Anterior cingulate cortex (tissue), 58 donors: ENCODE results near the gene TIGD1.

Experiments used
- DNase-seq, 58 donors: peaks; one replicate each; lab custom pipeline; 2025; lab: John Stamatoyannopoulos, UW

TIGD1 gene

DNA sequence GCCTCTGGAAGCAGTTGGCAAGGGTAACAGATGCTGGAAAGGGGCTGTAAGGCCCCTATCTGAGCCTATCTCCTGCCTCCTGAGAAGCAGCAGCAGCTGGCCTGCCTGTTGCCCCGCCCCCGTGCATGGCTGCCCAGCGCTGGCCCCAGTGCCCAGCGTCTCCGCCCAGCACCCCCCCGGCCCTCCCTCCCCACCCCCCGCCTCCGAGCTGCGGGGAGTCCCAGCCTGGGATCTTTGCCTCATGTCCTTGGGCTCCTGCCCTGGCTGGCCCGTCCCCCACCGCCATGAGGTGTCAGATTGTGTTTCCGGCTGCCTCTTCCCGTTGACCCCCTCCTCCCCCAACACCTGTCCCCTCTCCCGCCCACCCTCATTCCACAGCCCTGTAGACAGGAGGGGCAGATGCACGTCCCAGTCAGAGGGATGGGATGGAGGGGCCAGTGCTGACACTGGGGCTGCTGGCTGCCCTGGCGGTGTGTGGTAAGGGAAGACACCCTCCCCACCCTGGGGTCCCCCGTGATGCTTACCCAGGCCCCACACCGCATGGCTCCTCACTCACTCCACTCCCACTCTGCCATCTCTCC lies 24.5 kb downstream of the TIGD1 start, which contains the start of gene CHRND:
Gene CHRND (plus strand): TSS at position 370 of the 581 bp plus-strand sequence. CDS start 56 bp downstream, at position 426.
- peak in 31 of 58 donors; percentile 9 to 79 (median 33) for DNase-seq

GRCh38 chr2:232525199-232525598 lies 25.2 kb downstream of the TIGD1 start:
- no peak for DNase-seq

DNA sequence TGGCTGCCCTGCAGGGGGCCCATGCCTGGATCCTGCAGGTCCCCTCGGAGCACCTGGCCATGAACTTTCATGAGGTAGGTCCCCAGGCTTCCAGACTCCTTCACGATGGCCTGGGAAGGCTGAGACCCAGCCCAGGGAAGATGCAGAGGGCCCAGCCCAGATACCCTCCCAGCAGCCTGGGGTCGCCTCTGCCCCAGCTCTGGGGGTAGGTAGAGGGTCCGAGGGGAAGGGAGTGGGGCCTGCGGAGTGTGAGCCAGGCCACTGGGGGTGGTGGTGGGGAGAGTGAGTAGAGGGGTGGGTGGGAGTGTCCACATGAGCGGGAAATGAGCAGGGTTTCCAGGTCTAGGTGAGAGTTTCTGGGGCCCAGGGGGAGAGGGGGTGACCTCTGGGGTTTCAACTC lies 25.6 kb downstream of the TIGD1 start:
- no peak for DNase-seq

DNA sequence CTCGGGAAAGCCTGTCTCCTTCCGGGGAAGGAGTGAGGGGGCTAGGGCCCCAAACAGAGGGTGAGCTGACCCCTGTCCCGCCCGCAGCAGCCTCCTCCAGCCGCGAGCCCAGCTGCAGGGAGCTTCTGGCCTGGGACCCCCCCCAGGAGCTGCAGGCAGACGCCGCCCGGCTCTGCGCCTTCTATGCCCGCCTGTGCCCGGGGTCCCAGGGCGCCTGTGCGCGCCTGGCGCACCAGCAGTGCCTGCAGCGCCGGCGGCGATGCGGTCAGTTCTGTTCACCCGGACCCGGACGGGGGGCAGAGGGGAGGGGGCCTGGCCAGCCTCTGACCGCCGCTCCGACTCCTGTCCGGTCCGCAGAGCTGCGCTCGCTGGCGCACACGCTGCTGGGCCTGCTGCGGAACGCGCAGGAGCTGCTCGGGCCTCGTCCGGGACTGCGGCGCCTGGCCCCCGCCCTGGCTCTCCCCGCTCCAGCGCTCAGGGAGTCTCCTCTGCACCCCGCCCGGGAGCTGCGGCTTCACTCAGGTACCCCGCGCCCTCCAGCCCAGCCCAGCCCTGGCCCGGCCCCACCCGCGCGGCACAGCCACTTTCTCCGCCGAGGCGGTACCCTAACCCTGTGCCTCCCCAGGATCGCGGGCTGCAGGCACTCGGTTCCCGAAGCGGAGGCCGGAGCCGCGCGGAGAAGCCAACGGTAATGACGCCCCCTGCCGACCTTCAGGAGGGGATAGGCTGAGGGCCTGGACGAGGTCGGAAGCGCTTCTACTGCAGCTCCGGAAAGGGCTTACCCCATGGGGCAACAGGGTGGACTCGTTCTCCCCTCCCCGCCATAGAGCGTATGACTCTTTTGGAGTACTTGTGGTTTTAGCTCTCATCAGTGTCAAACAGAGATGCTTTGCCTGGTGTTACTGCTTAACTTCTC lies 26.4 kb downstream of the TIGD1 start:
- DNase-seq: peak in 13 of 58 donors; percentile 8 to 49 (median 26)

- DNase-seq: no peak
Measured at GRCh38 chr2:232523402-232523681, 27.0 kb downstream of the TIGD1 start.

- no peak for DNase-seq
Measured at GRCh38 chr2:232522623-232523401, 27.5 kb downstream of the TIGD1 start.

GRCh38 chr2:232521959-232522622 lies 28.3 kb downstream of the TIGD1 start:
- peak in 28 of 58 donors; percentile 6 to 75 (median 30) for DNase-seq

DNA sequence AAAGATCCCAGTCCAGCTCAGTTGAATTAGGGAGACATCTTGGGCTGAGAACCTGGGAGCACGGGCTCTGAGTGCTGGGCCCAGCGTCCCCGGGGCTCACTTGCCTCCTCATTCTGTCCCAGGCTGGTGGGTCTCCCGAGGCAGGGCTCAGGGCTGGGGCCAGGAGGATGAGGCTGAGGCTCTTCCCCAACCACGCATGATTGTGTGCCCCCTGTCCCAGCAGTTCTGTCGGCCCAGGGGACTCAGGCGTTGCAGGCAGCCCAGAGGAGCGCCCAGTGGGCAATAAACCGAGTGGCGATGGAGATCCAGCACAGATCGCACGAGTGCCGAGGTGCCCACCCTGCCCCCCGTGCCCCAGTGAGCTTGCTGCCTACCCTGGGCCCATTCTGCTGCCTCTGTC lies 29.3 kb downstream of the TIGD1 start:
- no peak for DNase-seq

- DNase-seq: no peak
Measured at GRCh38 chr2:232520489-232520888, 29.9 kb downstream of the TIGD1 start.

GRCh38 chr2:232519581-232520438 lies 30.5 kb downstream of the TIGD1 start, which contains the start of gene PRSS56:
TSS of gene PRSS56 (plus strand) at chr2:232520388. CDS start at chr2:232520599, 211 bp downstream.
- no peak for DNase-seq

DNA sequence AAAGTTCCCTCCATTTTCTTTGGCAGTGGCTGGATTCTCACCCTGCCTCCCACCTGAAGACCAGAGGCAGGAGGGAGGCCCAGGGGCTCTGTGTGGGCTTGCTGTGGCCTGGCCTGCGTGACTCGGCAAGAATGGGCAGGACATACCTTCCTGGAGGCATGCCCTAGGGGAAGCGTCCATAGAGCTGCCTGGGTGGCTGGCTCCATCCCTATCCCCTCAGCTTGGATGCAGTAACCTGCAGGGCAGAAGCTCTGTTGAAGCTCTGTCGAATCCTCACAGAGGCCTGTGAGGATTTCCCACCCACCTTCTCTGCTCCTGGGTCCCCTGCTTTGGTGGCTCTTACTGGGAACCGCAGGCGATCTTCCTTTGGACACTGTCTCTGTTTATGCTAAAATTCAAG lies 31.5 kb downstream of the TIGD1 start:
- DNase-seq: no peak

DNA sequence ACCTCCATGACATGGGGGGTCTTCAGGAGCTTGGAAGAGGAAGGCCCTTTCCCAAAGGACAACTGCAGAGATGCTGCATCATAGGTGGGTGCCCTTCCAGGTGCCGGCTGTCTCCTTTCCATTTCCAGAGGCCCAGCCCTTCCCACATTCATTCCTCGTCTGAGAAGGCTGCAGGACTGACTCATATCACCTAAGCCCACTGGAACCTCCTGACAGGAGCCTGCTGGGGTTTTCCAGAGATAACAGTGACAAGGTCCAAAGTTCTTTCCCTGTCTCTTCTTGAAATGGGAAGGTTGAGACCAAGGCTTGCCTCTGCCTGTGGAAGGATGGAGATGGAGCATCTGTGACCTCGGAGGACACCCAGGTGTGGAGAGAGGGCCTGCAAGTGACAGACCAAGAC lies 33.8 kb downstream of the TIGD1 start:
- DNase-seq: no peak

- no peak for DNase-seq
Measured at GRCh38 chr2:232515639-232516038, 34.7 kb downstream of the TIGD1 start.

GRCh38 chr2:232513353-232513752 lies 37.0 kb downstream of the TIGD1 start:
- no peak for DNase-seq

GRCh38 chr2:232512602-232513001 lies 37.8 kb downstream of the TIGD1 start:
- DNase-seq: no peak

GRCh38 chr2:232511336-232511890 lies 38.9 kb downstream of the TIGD1 start:
- peak in 10 of 58 donors; percentile 10 to 62 (median 20) for DNase-seq

GRCh38 chr2:232508251-232508650 lies 42.1 kb downstream of the TIGD1 start:
- no peak for DNase-seq

DNA sequence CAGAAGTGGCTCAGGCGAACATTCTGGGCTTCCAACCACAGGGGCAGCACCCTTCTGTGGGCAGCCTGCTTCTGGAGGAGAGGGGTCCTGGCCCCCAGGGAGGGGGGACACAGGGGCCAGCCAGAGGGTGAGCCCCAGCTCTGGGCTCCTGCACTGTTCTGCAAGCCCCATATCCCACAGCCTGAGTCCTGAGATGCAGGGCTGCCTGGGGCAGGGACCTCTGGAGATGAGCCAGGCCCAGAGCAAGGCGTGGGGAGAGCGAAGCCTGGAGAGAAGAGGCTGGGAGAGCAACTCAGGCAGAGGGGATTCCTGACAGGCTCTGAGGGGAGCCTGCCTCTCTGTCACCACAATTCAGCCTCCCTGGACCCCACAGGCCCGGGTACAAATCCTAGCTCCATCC lies 43.6 kb downstream of the TIGD1 start:
- DNase-seq: no peak

DNA sequence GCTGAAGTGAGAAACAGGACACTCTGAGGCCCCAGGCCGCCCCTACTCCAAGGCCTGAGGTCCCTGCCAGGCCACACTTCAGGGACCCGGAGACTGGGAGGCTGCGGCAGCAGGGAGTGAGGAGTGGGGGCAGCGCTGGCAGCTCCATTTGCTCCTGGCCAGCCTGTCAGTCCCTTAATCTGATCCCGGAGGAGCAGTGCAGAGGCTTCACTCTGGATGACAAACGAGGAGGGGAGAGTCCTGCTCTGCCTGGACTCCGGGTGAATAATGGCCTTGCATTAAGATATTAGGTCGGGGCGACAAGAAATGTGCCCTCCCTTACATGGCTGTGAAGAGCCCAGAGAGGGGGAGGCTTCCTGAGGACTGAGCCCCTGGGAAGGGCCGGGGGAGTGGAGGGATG lies 44.5 kb downstream of the TIGD1 start:
- DNase-seq: no peak
